Measurements from ENCODE around the gene LGALS12. TPM values are rescaled to one million over a fixed set of nuclear protein-coding genes. Genes with fewer than 3 reads are reported as not detected.
"Not testable (repeated sequence)": the region's sequence is repeated elsewhere in the genome, so short reads cannot be mapped to it uniquely, and the experiment has no call there.

Gene LGALS12
- total RNA-seq, 1 donor, result 1.9 TPM

DNA sequence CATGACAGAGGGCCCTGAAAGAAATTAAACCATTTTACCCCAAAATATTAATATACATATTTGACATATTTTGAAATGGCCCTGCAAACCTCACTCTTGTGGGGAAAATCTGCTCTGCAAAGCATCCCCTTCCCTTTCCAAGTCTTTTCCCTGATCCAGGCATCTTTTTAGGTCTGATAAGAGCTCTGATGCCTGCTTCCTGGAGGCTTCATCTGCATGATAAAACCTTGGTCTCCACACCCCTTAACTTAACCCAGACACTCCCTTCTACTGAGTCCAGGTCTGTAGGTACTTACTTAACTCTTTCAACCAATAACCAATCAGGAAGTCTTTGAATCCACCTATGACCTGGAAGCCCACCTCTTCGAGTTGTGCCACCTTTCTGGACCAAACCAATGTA lies 1.8 kb upstream of the LGALS12 start:
- DNase-seq (ENCODE audit: low read depth in 2 of 3, low spot score in 2 of 3), result no peak

DNA sequence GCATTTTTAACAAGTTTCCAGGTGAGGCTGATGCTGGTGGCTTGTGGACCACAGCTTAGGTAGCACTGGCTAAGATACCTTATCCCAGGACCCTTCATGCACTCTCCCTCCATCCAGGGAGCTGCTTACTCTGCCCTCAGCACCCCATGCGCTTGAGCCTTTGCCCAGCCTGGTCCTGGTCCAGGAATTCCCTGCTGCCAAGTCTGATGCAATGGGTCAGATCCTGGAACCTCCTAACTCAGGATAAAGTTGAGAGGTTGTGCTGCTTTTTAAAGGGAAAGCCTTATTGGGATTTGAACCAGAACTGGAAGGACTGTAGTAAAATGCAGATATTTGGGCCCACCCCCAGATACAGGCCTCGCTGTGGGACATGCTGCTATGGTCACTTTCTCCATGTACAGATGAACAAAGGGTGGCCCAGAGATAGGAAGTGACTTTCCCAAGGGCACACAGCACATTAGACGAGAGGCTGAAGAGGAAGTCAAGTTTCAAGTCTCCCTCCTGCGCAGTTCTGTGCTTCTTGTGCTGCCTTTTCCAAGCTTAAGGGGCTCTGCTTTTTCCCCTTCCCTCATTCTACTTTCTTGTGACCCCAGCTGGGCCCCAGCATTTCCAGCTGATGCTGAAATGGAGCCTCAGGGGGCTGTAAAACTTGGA lies 824 bp upstream of the LGALS12 start:
- DNase-seq (ENCODE audit: low read depth in 2 of 3, low spot score in 2 of 3), result no peak

GRCh38 chr11:63506876-63507275 lies 992 bp downstream of the LGALS12 start:
- DNase-seq (ENCODE audit: low read depth in 2 of 3, low spot score in 2 of 3), result no peak

GRCh38 chr11:63507511-63507910 lies 1.6 kb downstream of the LGALS12 start:
- DNase-seq (ENCODE audit: low read depth in 2 of 3, low spot score in 2 of 3), result no peak

GRCh38 chr11:63508009-63508408 lies 2.1 kb downstream of the LGALS12 start:
- DNase-seq (ENCODE audit: low read depth in 2 of 3, low spot score in 2 of 3), result peak in 2 of 3 donors; percentile 53 to 76

- DNase-seq (ENCODE audit: low read depth in 2 of 3, low spot score in 2 of 3), result no peak
These were observed 2.9 kb downstream of the LGALS12 start for GRCh38 chr11:63508745-63509144.

GRCh38 chr11:63510360-63511047 lies 4.6 kb downstream of the LGALS12 start:
- no peak for DNase-seq (ENCODE audit: low read depth in 2 of 3, low spot score in 2 of 3)

DNA sequence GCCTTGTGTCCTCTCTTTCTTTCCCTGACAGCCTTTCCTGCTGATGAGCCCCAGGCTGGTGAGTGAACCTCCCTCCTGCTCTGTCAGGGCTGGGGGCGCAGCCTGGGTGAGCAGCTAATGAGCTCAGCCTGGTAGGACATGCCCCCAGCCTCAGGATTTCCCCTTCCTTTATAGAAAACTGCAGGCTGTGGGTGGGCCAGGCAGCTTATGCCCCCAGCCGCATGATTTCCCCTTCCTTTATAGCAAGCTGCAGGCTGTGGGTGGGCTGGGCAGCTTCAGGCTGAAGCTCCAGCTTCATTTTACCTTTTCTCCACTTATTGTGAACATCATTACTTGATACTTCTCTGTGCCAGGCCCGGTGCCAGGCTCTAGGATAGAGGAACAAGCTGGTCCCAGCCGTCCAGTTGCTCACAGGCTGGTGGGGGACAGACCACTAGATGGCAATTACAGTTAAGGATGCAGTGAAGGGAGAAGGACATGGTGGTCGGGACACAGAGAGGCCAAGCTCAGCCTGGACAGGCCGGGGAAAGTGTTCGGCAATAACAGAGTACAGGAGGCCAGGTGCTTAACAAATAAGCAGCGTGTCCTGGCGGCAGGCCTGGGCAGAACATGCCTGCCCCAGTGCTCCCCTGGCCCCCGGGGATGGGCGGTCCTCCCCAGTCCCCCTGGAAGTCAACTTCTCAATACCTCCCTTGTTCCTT lies 5.3 kb downstream of the LGALS12 start:
- DNase-seq (ENCODE audit: low read depth in 2 of 3, low spot score in 2 of 3), result peak in 1 of 3 donors; percentile 78

GRCh38 chr11:63512816-63513215 lies 6.9 kb downstream of the LGALS12 start:
- DNase-seq (ENCODE audit: low read depth in 2 of 3, low spot score in 2 of 3), result no peak

DNA sequence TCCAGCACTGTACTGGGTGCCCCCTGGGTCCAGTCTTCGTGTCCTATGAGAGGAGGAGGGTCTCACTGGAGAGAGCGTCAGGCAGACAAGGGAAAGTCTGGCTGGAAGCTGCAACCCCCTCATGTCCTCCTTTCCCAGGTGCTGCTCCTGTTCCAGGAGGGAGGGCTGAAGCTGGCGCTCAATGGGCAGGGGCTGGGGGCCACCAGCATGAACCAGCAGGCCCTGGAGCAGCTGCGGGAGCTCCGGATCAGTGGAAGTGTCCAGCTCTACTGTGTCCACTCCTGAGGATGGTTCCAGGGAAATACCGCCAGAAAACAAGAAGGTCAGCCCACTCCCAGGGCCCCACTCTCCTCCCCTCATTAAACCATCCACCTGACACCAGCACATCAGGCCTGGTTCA lies 10.2 kb downstream of the LGALS12 start:
- DNase-seq (ENCODE audit: low read depth in 2 of 3, low spot score in 2 of 3), result no peak

- DNase-seq (ENCODE audit: low read depth in 2 of 3, low spot score in 2 of 3), result no peak
These were observed 11.3 kb downstream of the LGALS12 start for GRCh38 chr11:63517156-63517555.

GRCh38 chr11:63518548-63518947 lies 12.7 kb downstream of the LGALS12 start:
- peak in 1 of 3 donors; percentile 48 for DNase-seq (ENCODE audit: low read depth in 2 of 3, low spot score in 2 of 3)

GRCh38 chr11:63520606-63521170 lies 14.8 kb downstream of the LGALS12 start:
- no peak for DNase-seq (ENCODE audit: low read depth in 2 of 3, low spot score in 2 of 3)

DNA sequence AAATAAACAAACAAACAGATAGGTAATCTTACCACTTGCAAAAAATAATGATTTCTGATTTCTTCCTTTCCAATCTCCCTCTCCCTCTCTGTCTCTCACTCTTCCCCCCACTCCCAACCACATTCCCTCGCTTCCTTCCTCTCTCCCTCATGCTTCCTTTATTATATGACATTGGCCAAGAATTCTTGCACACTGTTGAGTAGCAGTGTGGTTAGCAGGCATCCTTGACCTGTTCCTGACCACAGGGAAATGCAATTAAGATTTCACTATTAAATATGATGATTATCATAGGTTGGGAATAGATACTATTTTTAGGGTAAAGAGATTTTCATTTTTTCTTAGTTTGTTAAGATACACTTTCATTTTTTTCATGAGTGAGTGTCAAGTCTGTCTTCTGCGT lies 16.0 kb downstream of the LGALS12 start:
- no peak for DNase-seq (ENCODE audit: low read depth in 2 of 3, low spot score in 2 of 3)

GRCh38 chr11:63523151-63523550 lies 17.3 kb downstream of the LGALS12 start:
- DNase-seq (ENCODE audit: low read depth in 2 of 3, low spot score in 2 of 3), result no peak

DNA sequence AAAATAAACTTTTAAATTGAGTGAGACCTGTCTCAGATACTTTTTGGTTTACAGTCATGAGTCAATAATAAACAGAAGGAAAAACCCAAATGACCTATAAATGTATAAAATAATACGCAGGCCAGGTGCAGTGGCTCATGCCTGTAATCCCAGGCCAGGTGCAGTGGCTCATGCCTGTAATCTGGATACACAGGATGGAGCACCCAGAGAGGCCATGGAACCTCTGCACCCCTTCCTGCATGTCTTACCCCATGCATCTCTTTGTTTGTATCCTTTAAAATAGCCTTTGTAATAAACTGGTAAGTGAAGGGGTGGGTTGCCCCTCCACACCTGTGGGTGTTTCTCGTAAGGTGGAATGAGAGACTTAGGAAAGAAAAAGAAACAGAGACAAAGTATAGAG lies 21.8 kb downstream of the LGALS12 start:
- DNase-seq (ENCODE audit: low read depth in 2 of 3, low spot score in 2 of 3), result no peak

- not testable (repeated sequence) for DNase-seq (ENCODE audit: low read depth in 2 of 3, low spot score in 2 of 3)
These were observed 22.3 kb downstream of the LGALS12 start for GRCh38 chr11:63528156-63528555.

GRCh38 chr11:63528729-63529278 lies 22.9 kb downstream of the LGALS12 start:
- DNase-seq (ENCODE audit: low read depth in 2 of 3, low spot score in 2 of 3), result not testable (repeated sequence)

DNA sequence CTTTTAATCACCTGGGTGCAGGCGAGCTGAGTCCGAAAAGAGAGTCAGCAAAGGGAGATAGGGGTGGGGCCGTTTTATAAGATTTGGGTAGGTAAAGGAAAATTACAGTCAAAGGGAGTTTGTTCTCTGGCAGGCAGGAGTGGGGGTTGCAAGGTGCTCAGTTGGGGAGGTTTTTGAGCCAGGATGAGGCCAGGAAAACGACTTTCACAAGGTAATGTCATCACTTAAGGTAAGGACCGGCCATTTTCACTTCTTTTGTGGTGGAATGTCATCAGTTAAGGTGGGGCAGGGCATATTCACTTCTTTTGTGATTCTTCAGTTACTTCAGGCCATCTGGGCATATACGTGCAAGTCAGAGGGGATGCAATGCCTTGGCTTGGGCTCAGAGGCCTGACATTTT lies 23.5 kb downstream of the LGALS12 start:
- not testable (repeated sequence) for DNase-seq (ENCODE audit: low read depth in 2 of 3, low spot score in 2 of 3)

DNA sequence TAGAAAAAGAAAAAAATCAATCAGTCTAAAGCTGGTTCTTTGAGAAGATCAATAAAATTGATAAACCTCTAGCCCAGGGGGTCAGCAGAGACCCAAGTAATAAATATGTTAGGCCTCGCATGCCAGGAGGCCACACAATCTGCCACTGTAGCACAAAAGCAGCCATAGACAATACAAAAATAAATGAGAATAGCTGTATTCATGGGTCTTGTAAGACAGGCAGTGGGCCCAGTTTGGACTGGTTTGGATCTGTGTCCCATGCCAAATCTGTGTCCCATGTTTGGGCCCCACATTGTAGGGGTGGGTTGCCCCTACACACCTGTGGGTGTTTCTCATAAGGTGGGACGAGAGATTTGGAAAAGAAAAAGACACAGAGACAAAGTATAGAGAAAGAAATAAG lies 24.1 kb downstream of the LGALS12 start:
- DNase-seq (ENCODE audit: low read depth in 2 of 3, low spot score in 2 of 3), result no peak
